K562 (cell line): ENCODE results near the gene CLASP1. TPM values are rescaled to one million over a fixed set of nuclear protein-coding genes. Genes with fewer than 3 reads are reported as not detected.

Experiments
- ATAC-seq: fragments of 200-7000 bp; cut with Tn5 transposase; 3 replicates; pipeline ENCODE4 v1.9.1; 2020; ENCODE audit warnings: moderate library complexity
- BruUV-seq: library from RNA; stranded (reverse); fragments of 400-500 nt; replicated peaks from 2 replicates; lab custom pipeline; 2021; lab: Mats Ljungman, UMichigan
- CTCF ChIA-PET: fragments of 300-600 bp; formaldehyde crosslinking; extraction: SDS; loops from one replicate; lab custom pipeline; 2021; ENCODE audit warnings: low intra/inter-chr PET ratio; lab: Yijun Ruan, JAX
- POLR2A ChIA-PET: fragments of 300-600, 350-650 bp; sonication (Branson Sonifier 250); formaldehyde crosslinking; extraction: SDS; loops from one replicate; lab custom pipeline; 2021; ENCODE audit warnings: antibody characterized with exemption, inconsistent platforms; lab: Yijun Ruan, JAX
- DNase-seq, 4 experiments: peaks; one replicate each; pipeline versions ENCODE4 v3.0.0 to v3.0.0-alpha.2; 2011 to 2018; ENCODE audit warnings: low spot score in 3 of 4, mixed read lengths in 3 of 4; ENCODE audit errors: extremely low read depth in 1 of 4
- FAIRE-seq: peaks from 2 replicates; lab custom pipeline; 2011; peaks lifted over from hg19 to GRCh38; lab: Jason Lieb, UNC
- H2AFZ ChIP-seq: 2 replicates; pipeline ENCODE4 v1.6.0; 2011; ENCODE audit warnings: low read depth, low read length, control low read depth, inconsistent platforms
- H3K27ac ChIP-seq: fragments of 200-600 bp; 3 replicates; pipeline ENCODE4 v1.8.0; 2011; ENCODE audit warnings: low read depth, mild to moderate bottlenecking, control low read depth, inconsistent platforms, low read length, moderate library complexity, mixed read lengths; ENCODE audit errors: extremely low read depth
- H3K27me3 ChIP-seq, 2 experiments: fragments of 300-600 bp in 1 of 2; 2 replicates in 1 of 2; 3 replicates in 1 of 2; pipeline versions ENCODE4 v1.6.0 to v1.8.0; 2011; ENCODE audit warnings: inconsistent platforms in 2 of 2, low read length in 2 of 2, mild to moderate bottlenecking in 1 of 2, mixed read lengths in 1 of 2, moderate library complexity in 1 of 2; ENCODE audit not compliant: control insufficient read depth in 2 of 2, insufficient read depth in 2 of 2
- H3K36me3 ChIP-seq: fragments of 300-600 bp; 3 replicates; pipeline ENCODE4 v1.8.0; 2011; ENCODE audit warnings: mild to moderate bottlenecking, low read length, inconsistent platforms; ENCODE audit not compliant: control insufficient read depth, insufficient read depth
- H3K4me1 ChIP-seq, 2 experiments: fragments of 200-600 bp in 1 of 2; replicated peaks in 1 of 2; 2 replicates in 1 of 2; 3 replicates in 1 of 2; pipeline versions ENCODE4 v1.5.1 to v1.8.0; 2011; ENCODE audit warnings: inconsistent platforms in 2 of 2, low read length in 2 of 2, mild to moderate bottlenecking in 1 of 2, mixed read lengths in 1 of 2, moderate library complexity in 1 of 2; ENCODE audit not compliant: control insufficient read depth in 2 of 2, insufficient read depth in 2 of 2
- H3K4me2 ChIP-seq: 2 replicates; pipeline ENCODE4 v1.6.1; 2011; ENCODE audit warnings: low read length, control low read depth, inconsistent platforms, mixed read lengths; ENCODE audit not compliant: insufficient read depth
- H3K4me3 ChIP-seq: fragments of 200-600 bp; sonication (generic), shearing (Covaris generic); 2 replicates; pipeline ENCODE4 v1.5.1; 2016; ENCODE audit warnings: control low read depth, inconsistent platforms
- H3K79me2 ChIP-seq: fragments of 200-600 bp; 3 replicates; pipeline ENCODE4 v1.8.0; 2011; ENCODE audit warnings: low read length, inconsistent platforms; ENCODE audit not compliant: control insufficient read depth, insufficient read depth
- H3K9ac ChIP-seq, 2 experiments: 2 replicates each; pipeline versions ENCODE4 v1.6.0 to v1.6.1; 2011; ENCODE audit warnings: low read depth in 2 of 2, low read length in 2 of 2, control low read depth in 1 of 2, inconsistent platforms in 1 of 2, mild to moderate bottlenecking in 1 of 2, mixed read lengths in 1 of 2; ENCODE audit not compliant: insufficient read depth in 1 of 2
- H3K9me1 ChIP-seq: one replicate; pipeline ENCODE4 v1.6.0; 2011; ENCODE audit warnings: inconsistent platforms, mild to moderate bottlenecking, low read length, moderate library complexity; ENCODE audit not compliant: control insufficient read depth, insufficient read depth
- H3K9me3 ChIP-seq: replicated peaks from 2 replicates; pipeline ENCODE4 v1.5.1; 2011; ENCODE audit warnings: low read depth, low read length, inconsistent platforms; ENCODE audit not compliant: control insufficient read depth, insufficient read depth
- H4K20me1 ChIP-seq: replicated peaks from 2 replicates; pipeline ENCODE4 v1.6.1; 2011; ENCODE audit warnings: low read length, inconsistent platforms, mixed read lengths; ENCODE audit not compliant: control insufficient read depth, insufficient read depth
- RAD21 ChIP-seq, 2 experiments: fragments of 250-450 bp in 1 of 2; fragments of 450-650 bp in 1 of 2; sonication (Bioruptor Pico) in 1 of 2; formaldehyde crosslinking in 1 of 2; IDR thresholded peaks in 1 of 2; conservative IDR thresholded peaks in 1 of 2; 2 replicates each; pipeline versions ENCODE4 v1.4.0 to v1.8.0; 2020 to 2022; ENCODE audit warnings: mild to moderate bottlenecking in 2 of 2, moderate library complexity in 1 of 2
- ZNF384 ChIP-seq: IDR thresholded peaks from 2 replicates; pipeline ENCODE4 v1.6.1; 2012; ENCODE audit warnings: low read depth, low read length, improper control_type of control experiment
- WGBS: fragments of 100-300 bp; shearing (Covaris generic); methylation state at CpG from one replicate; pipeline ENCODE4 v1.1.6; 2016; ENCODE audit warnings: low coverage, mixed read lengths; ENCODE audit not compliant: insufficient coverage; ENCODE audit errors: missing lambda C conversion rate; 5-methylcytosine and 5-hydroxymethylcytosine counted together
- in situ Hi-C: fragments of 300-500 bp; cut with MboI; formaldehyde crosslinking; loops from 4 replicates; pipeline ENCODE4 v1.15.0; 2018; ENCODE audit warnings: inconsistent platforms, mixed read lengths
- intact Hi-C: fragments of 100-400 bp; cut with micrococcal nuclease; formaldehyde crosslinking; loops from 2 replicates; pipeline ENCODE4 v1.14.2; 2022
- polyA plus RNA-seq, 8 experiments: library from polyadenylated mRNA; depleted of rRNA in 4 of 8; stranded (reverse) in 5 of 8; unstranded in 3 of 8; fragments of >200 nt; fragmentation: Nextera tagmentation in 2 of 8; fragmentation: Illumina TruSeq in 1 of 8; extraction: Ambion mirVana in 2 of 8; extraction: Trizol in 1 of 8; gene quantifications; 2 replicates each; pipeline versions ENCODE4 v1.2.1 to v1.2.3, GENCODE V29; 2011 to 2014; ENCODE audit warnings: inconsistent platforms in 1 of 8, missing spikeins in 1 of 8
- total RNA-seq, 7 experiments: library from RNA; depleted of rRNA in 6 of 7; stranded (reverse); fragments of >200 nt in 6 of 7; fragmentation: Illumina TruSeq in 2 of 7; extraction: Trizol in 2 of 7; gene quantifications; 2 replicates each; pipeline versions ENCODE4 v1.2.1 to v1.2.3, GENCODE V29; 2011 to 2021; ENCODE audit warnings: low replicate concordance in 1 of 7
- TF ChIP-seq, protein P1 (sequence below), 3 experiments: IDR thresholded peaks in 2 of 3; conservative IDR thresholded peaks in 1 of 3; 2 replicates each; pipeline ENCODE4 v1.5.1; 2011 to 2012; ENCODE audit warnings: low read length in 3 of 3, mild to moderate bottlenecking in 3 of 3, control low read depth in 2 of 3, improper control_type of control experiment in 1 of 3, inconsistent platforms in 1 of 3, low read depth in 1 of 3, mixed read lengths in 1 of 3, moderate library complexity in 1 of 3; ENCODE audit not compliant: insufficient read depth in 2 of 3

CLASP1 gene
- total and polyA plus RNA-seq, 9 of the 15 experiments (the other 6 are each of a cell fraction or from before 2014, with no cell fraction given), result 1.7 to 40.3 (median 20.7) TPM

DNA sequence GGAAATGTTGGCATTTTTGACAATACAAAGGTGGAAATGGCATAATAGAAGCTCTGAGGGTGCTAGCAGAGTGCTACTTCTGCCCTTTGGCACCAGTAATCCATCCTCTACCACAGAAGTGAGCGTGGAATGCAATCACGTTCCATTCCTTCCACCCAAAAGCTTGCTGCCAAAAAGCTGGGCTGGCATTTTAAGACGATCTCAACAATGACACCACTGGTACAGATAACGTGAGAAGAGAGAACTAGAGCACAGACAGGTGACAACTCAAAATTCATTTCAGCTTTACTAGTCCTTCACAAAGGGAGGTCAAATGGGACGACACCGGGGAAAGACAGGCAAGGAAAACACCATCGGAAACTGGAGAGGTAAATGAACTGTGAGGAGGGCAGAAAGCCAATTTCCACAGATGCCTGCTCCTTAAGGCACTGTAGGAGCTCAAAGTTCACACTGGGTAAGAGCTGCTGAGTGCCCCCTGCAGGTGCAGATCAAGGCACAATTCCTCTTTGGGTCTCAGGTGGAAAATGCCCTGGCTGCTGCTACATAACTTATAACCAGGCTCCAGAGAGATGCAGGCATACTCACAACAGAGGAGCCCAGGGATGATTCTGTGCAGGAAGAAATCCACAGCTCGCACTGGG is 169.3 kb downstream of the CLASP1 start:
- WGBS, result 86% methylated on average over 8 of the region's 8 CpGs
- BruUV-seq, result no TSS peak
- Histone ChIP-seq H3K79me2 (no peaks in the 10 kb centered on the region), H4K20me1 (peaks cover 12% of the 10 kb centered on the region; the same call in 1 of the 2 replicates), H3K27ac (no peak overlapping the region), H3K9me1 (no peaks in the 10 kb centered on the region), H3K9me3 (no peaks in the 10 kb centered on the region), H3K27me3 (no peaks in the 10 kb centered on the region), H3K4me1 (peaks cover 0 to 10% of the 10 kb centered on the region in 2 experiments; a peak in 3 of 5 replicates), H3K4me2 (no peak overlapping the region), H3K4me3 (no peak overlapping the region), H3K9ac (no peak overlapping the region), H3K36me3 (no peaks in the 10 kb centered on the region; the same call in 2 of the 3 replicates), H2AFZ (no peak overlapping the region)
- ChIA-PET POLR2A (interaction anchor here (0.6 to 1.7 kb wide), 2 partner anchors 11 to 780 kb away, joined by 3 to 8 read pairs; no protein-coding TSS in a partner anchor), CTCF (no interaction called here)
- TF ChIP-seq, protein P1, sequence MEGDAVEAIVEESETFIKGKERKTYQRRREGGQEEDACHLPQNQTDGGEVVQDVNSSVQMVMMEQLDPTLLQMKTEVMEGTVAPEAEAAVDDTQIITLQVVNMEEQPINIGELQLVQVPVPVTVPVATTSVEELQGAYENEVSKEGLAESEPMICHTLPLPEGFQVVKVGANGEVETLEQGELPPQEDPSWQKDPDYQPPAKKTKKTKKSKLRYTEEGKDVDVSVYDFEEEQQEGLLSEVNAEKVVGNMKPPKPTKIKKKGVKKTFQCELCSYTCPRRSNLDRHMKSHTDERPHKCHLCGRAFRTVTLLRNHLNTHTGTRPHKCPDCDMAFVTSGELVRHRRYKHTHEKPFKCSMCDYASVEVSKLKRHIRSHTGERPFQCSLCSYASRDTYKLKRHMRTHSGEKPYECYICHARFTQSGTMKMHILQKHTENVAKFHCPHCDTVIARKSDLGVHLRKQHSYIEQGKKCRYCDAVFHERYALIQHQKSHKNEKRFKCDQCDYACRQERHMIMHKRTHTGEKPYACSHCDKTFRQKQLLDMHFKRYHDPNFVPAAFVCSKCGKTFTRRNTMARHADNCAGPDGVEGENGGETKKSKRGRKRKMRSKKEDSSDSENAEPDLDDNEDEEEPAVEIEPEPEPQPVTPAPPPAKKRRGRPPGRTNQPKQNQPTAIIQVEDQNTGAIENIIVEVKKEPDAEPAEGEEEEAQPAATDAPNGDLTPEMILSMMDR (IDR thresholded peaks at IDR 0.05 in 2 of 3, conservative IDR thresholded peaks at IDR 0.05 in 1 of 3; ENCODE audit: insufficient read depth in 2 of 3, low read depth in 1 of 3, low read length in 3 of 3), result peak; percentile 21 to 45 (median 41); a peak in 3 of 6 replicates
- TF ChIP-seq ZNF384 (no peak), RAD21 (CRISPR knock-in tag; conservative IDR thresholded peaks at IDR 0.05 in 1 of 2, IDR thresholded peaks at IDR 0.05 in 1 of 2) (0 out of 4 replicates have a peak, but pooled peaks of 1 of the 2 experiments have one; percentile 6)
- FAIRE-seq, result no peak
- ATAC-seq, result peak; percentile 67
- intact Hi-C loops, result no loop called here
- DNase-seq, result peak in 2 of 4 experiments; percentile 17 to 18
- in situ Hi-C loops, result no loop called here
